ENCODE measurements around the gene PLIN5. TPM values are rescaled to one million over a fixed set of nuclear protein-coding genes. Genes with fewer than 3 reads are reported as not detected.
A peak's percentile ranks its signal among the peaks of the same experiment; 100 is the strongest.
"Not testable (repeated sequence)": the region's sequence is repeated elsewhere in the genome, so short reads cannot be mapped to it uniquely, and the experiment has no call there.

PLIN5 gene
- total RNA-seq, 4 donors from 2014 or later: 1.8 to 16.4 (median 5.6) TPM

DNA sequence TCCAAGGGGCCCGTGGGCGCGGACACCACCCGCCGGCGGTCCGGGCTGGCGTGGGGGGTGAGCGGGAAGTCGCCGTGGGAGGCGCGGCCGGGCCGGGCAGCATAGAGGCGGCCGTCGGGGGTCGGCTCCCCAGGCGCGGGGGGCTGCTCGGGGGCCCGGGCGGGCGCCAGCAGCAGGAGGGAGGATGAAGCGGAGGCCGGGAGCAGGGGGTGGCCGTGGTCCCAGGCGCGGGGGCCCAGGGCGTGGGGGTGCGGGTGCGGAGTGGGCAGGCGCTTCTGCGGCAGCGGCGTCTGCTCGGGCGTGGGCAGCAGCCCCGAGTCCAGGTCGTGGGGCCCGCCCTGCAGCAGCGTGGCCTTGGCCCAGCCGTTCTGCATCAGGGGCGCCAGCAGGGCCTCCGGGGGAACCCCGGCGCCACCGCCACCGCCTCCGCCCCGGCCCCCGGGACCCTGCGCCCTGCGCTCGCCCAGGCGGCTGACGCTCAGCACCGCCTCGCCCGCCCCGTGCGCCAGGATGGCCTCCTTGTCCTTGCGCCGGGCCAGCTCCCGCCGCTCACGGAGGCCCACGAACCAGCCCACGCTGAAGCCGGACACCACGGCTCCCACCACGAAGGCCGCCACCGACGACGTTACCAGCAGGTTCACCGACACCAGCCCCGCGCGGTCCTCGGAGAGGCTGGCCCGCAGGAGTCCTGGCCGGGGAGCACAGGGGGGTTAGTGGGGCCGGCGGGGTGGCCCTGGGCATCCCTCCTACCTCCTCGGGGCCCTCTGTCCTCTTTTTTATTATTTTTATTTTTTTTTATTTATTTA lies 9.0 kb upstream of the PLIN5 start:
- no peaks in the 10 kb centered on the region for H3K9me3 ChIP-seq
- H3K27ac ChIP-seq: no peak overlapping the region
- H3K27me3 ChIP-seq: peaks cover 8% of the 10 kb centered on the region
- H3K36me3 ChIP-seq: no peaks in the 10 kb centered on the region
- DNase-seq (ENCODE audit: low spot score in 2 of 2): no peak
- TF ChIP-seq POLR2AphosphoS5 (IDR thresholded peaks at IDR 0.05) (no peak), POLR2A (IDR thresholded peaks at IDR 0.05) (no peak), EP300 (IDR thresholded peaks at IDR 0.05) (no peak)
- TF ChIP-seq, protein P1, sequence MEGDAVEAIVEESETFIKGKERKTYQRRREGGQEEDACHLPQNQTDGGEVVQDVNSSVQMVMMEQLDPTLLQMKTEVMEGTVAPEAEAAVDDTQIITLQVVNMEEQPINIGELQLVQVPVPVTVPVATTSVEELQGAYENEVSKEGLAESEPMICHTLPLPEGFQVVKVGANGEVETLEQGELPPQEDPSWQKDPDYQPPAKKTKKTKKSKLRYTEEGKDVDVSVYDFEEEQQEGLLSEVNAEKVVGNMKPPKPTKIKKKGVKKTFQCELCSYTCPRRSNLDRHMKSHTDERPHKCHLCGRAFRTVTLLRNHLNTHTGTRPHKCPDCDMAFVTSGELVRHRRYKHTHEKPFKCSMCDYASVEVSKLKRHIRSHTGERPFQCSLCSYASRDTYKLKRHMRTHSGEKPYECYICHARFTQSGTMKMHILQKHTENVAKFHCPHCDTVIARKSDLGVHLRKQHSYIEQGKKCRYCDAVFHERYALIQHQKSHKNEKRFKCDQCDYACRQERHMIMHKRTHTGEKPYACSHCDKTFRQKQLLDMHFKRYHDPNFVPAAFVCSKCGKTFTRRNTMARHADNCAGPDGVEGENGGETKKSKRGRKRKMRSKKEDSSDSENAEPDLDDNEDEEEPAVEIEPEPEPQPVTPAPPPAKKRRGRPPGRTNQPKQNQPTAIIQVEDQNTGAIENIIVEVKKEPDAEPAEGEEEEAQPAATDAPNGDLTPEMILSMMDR (IDR thresholded peaks at IDR 0.05): no peak
- peaks cover 5% of the 10 kb centered on the region for H3K4me1 ChIP-seq
- 94% methylated on average over 47 of the region's 87 CpGs for WGBS
- H3K4me3 ChIP-seq: no peak overlapping the region

DNA sequence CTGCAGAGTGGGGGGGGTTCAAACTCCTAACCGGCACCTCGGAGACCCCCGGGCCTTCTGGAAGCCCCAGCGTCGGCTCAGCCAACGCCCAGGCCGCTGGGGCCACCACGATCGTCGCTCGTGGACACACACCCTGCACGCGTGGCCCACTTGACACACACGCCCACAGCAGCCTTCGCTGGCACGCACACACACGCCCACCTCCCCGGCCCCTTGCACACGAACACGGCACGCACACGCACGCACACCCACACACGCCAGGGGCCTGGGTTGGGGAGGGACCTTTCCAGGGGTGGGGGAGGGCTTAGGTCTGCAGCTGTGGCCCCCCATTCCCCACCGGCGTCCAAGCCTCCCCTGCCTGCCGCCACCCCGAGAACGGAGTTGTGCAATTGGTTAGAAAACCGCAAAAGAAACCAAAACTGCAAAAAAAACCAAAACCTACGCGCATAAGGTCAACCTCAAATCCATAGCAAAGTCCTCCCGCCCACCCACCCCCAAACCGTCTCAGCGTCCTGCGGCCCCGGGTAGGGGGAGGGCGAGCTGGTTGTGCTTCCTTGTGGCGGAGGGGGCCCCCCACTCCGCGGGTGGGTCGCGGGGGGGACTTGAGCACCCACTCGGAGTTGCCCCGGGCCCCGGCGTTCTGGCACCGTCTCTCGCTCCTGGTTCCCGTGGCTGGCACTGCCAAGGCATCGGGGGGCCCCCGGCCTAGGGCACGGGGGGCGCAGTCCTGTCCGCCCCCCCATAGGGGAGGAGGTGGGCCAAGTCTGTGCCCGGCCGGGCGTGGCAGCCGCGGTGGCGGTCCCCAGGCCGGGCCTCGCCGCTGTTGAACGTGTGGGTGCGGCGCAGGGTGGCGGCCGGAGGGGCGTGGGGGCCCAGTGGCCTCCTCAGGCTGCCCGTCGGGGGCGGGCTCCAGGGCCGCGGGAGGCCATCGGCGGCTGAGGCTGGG lies 8.1 kb upstream of the PLIN5 start:
- peaks cover 11% of the 10 kb centered on the region for H3K27me3 ChIP-seq
- peak overlapping the region; percentile 24 for H3K4me3 ChIP-seq
- WGBS: 79% methylated on average over 31 of the region's 77 CpGs
- H3K27ac ChIP-seq: no peak overlapping the region
- H3K36me3 ChIP-seq: no peaks in the 10 kb centered on the region
- DNase-seq (ENCODE audit: low spot score in 2 of 2): no peak
- peaks cover 5% of the 10 kb centered on the region for H3K4me1 ChIP-seq
- H3K9me3 ChIP-seq: no peaks in the 10 kb centered on the region
- no peak for TF ChIP-seq POLR2A (IDR thresholded peaks at IDR 0.05)
- no peak for TF ChIP-seq EP300 (IDR thresholded peaks at IDR 0.05)
- TF ChIP-seq POLR2AphosphoS5 (IDR thresholded peaks at IDR 0.05): no peak
- TF ChIP-seq, protein P1 (IDR thresholded peaks at IDR 0.05): no peak

DNA sequence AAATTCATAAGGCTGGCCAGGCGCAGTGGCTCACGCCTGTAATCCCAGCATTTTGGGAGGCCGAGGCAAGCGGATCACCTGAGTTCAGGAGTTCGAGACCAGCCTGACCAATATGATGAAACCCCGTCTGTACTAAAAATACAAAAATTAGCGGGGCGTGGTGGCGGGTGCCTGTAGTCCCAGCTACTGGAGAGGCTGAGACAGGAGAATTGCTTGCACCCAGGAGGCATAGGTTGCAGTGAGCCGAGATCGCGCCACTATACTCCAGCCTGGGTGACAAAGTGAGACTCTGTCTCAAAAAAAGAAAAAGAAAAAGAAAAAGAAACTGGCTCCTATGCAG lies 6.8 kb upstream of the PLIN5 start:
- not testable (repeated sequence) for H3K4me1 ChIP-seq; H3K4me3 ChIP-seq; H3K27ac ChIP-seq; DNase-seq (ENCODE audit: low spot score in 2 of 2); H3K36me3 ChIP-seq; H3K9me3 ChIP-seq
- WGBS: 89% methylated on average over 12 of the region's 12 CpGs
- H3K27me3 ChIP-seq: peaks cover 25% of the 10 kb centered on the region

DNA sequence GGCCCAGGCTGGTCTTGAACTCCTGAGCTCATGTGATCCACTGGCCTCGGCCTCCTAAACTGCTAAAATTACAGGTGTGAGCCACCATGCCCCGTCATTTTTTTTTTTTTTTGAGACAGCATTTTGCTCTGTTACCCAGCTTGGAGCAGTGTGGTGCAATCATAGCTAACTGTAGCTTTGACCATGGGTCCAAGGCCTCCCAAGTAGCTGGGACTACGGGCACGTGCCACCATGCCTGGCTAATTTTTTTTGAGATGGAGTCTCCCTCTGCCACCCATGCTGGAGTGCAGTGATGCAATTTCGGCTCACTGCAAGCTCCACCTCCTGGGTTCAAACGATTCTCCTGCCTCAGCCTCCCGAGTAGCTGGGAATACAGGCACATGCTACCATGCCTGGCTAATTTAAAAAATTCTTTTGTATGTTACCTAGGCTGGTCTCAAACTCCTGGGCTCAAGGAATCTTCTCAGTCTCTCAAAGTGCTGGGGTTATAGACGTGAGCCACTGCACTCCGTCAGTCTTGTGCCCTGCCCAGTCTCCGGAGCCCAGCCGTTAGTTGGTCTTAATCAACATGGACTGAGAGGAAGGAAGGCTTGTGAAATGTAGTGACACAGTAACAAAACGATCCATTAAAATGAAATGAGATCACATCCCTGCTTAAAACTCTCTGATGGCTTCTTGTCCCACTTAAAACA lies 6.2 kb upstream of the PLIN5 start:
- H3K9me3 ChIP-seq: no peaks in the 10 kb centered on the region
- peaks cover 5% of the 10 kb centered on the region for H3K4me1 ChIP-seq
- H3K36me3 ChIP-seq: no peaks in the 10 kb centered on the region
- 79% methylated on average over 12 of the region's 12 CpGs for WGBS
- TF ChIP-seq POLR2A (IDR thresholded peaks at IDR 0.05): no peak
- TF ChIP-seq, protein P1 (IDR thresholded peaks at IDR 0.05): no peak
- no peak for TF ChIP-seq POLR2AphosphoS5 (IDR thresholded peaks at IDR 0.05)
- no peak for TF ChIP-seq EP300 (IDR thresholded peaks at IDR 0.05)
- H3K27ac ChIP-seq: no peak overlapping the region
- peaks cover 29% of the 10 kb centered on the region for H3K27me3 ChIP-seq
- no peak overlapping the region for H3K4me3 ChIP-seq
- no peak for DNase-seq (ENCODE audit: low spot score in 2 of 2)

DNA sequence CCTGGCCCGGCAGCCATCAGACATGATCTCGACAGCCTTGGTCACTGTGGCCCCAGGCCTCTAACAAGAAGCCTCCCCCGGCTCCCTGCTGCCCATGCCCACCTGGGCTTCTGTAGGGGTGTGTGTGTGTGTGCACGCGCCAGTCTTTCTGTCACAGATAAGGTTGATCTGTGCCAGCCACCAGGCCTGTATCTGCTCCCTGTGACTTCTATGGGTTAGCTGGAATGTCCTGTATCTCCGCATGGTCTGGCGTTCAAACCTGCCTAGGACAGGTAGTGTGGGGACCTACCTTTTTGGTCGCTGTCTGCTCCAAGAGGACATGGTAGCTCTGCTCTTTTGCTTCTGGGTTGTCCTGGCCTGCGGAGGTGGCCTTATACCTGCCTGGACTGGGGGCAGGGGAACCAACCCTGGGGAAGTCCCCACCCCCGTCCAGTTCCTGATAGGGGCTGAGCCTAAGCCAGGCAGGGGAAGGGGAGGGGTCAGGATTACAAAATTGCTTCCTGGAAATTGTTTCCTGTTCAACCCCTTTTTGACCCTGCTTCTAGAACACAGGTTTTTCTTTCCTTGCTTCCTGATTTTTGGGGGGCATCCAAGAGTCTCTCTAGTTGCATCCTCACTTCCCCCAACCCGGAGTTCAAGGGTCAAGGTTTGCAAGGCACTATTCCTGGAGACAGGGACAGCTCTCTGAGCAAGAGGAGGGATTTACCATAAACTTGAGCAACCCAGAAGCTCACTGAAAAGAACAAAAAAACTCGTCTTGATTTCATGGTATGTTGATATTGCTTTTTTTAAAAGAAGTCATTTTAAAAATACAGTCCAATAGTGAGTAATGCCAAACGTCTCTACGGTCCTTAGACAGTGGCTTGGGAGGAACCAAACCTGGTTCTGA lies 4.9 kb upstream of the PLIN5 start, which contains the start of gene LRG1:
LRG1 (minus strand) TSS at position 344 of the 889 bp plus-strand sequence; CDS start at position 321, 23 bp downstream.
- Histone ChIP-seq H3K4me3 (no peak within 1 kb of the TSS), H3K4me1 (peaks cover 12% of the 10 kb centered on the region)
- WGBS: 34% methylated on average over 9 of the region's 14 CpGs

More for the DNA sequence above, 4.9 kb upstream of the PLIN5 start, which contains the start of gene LRG1:
- H3K9me3 ChIP-seq: no peaks in the 10 kb centered on the region
- no peak for TF ChIP-seq EP300 (IDR thresholded peaks at IDR 0.05)
- no peak for TF ChIP-seq POLR2A (IDR thresholded peaks at IDR 0.05)
- no peak for TF ChIP-seq POLR2AphosphoS5 (IDR thresholded peaks at IDR 0.05)
- TF ChIP-seq, protein P1 (IDR thresholded peaks at IDR 0.05): no peak
- H3K27me3 ChIP-seq: peaks cover 39% of the 10 kb centered on the region
- H3K36me3 ChIP-seq: no peaks in the 10 kb centered on the region
- peak within 1 kb of the TSS; percentile 25 for H3K27ac ChIP-seq
- no peak for DNase-seq (ENCODE audit: low spot score in 2 of 2)
